IPS-18c (cell line): Measurements from ENCODE around the gene GFPT2.
A peak's percentile ranks its signal among the peaks of the same experiment; 100 is the strongest.
"Not testable (repeated sequence)": the region's sequence is repeated elsewhere in the genome, so short reads cannot be mapped to it uniquely, and the experiment has no call there.

Source experiments
- H3K4me3 ChIP-seq: 2 replicates; pipeline ENCODE4 v1.7.0; 2013; ENCODE audit warnings: low read depth, mild to moderate bottlenecking, low read length, moderate library complexity; ENCODE audit not compliant: insufficient read depth
- H3K9me3 ChIP-seq: one replicate; pipeline ENCODE4 v1.6.1; 2013; ENCODE audit warnings: mild to moderate bottlenecking, low read length, moderate library complexity; ENCODE audit not compliant: control insufficient read depth, insufficient read depth

Gene GFPT2

GRCh38 chr5:180303226-180304015 lies 49.7 kb downstream of the GFPT2 start:
- Histone ChIP-seq H3K4me3 (no peak overlapping the region), H3K9me3 (no peaks in the 10 kb centered on the region)

- H3K9me3 ChIP-seq = no peaks in the 10 kb centered on the region
Measured at GRCh38 chr5:180302256-180302655, 50.9 kb downstream of the GFPT2 start.

GRCh38 chr5:180301253-180301652 lies 51.9 kb downstream of the GFPT2 start:
- Histone ChIP-seq H3K9me3 (no peaks in the 10 kb centered on the region), H3K4me3 (no peak overlapping the region)

More at GRCh38 chr5:180302256-180302655, 50.9 kb downstream of the GFPT2 start:
- no peak overlapping the region for H3K4me3 ChIP-seq

- Histone ChIP-seq H3K9me3 (no peaks in the 10 kb centered on the region), H3K4me3 (no peak overlapping the region)
Measured at GRCh38 chr5:180299526-180299925, 53.6 kb downstream of the GFPT2 start.

- not testable (repeated sequence) for H3K4me3 ChIP-seq, H3K9me3 ChIP-seq
Measured at GRCh38 chr5:180299014-180299413, 54.1 kb downstream of the GFPT2 start.

GRCh38 chr5:180297587-180298282 lies 55.4 kb downstream of the GFPT2 start:
- Histone ChIP-seq H3K9me3 (no peaks in the 10 kb centered on the region), H3K4me3 (no peak overlapping the region)

GRCh38 chr5:180296771-180297170 lies 56.4 kb downstream of the GFPT2 start:
- Histone ChIP-seq H3K4me3 (no peak overlapping the region), H3K9me3 (no peaks in the 10 kb centered on the region)

GRCh38 chr5:180294913-180295555 lies 58.1 kb downstream of the GFPT2 start:
- H3K9me3 ChIP-seq = no peaks in the 10 kb centered on the region
- H3K4me3 ChIP-seq = no peak overlapping the region

- Histone ChIP-seq H3K9me3 (no peaks in the 10 kb centered on the region), H3K4me3 (no peak overlapping the region)
Measured at GRCh38 chr5:180294411-180294810, 58.7 kb downstream of the GFPT2 start.

GRCh38 chr5:180291943-180292831 lies 60.9 kb downstream of the GFPT2 start, which contains the start of gene MAPK9:
Gene MAPK9 (minus strand): TSS chr5:180292083. CDS start chr5:180280561, 11,522 bp downstream.
- Histone ChIP-seq H3K9me3 (no peaks in the 10 kb centered on the region), H3K4me3 (peak within 1 kb of the TSS; percentile 85)

- Histone ChIP-seq H3K9me3 (no peaks in the 10 kb centered on the region), H3K4me3 (peak overlapping the region; percentile 79)
Measured at GRCh38 chr5:180291234-180291940, 61.7 kb downstream of the GFPT2 start.

GRCh38 chr5:180290568-180291233 lies 62.4 kb downstream of the GFPT2 start:
- Histone ChIP-seq H3K4me3 (peak overlapping the region; percentile 79), H3K9me3 (no peaks in the 10 kb centered on the region)

GRCh38 chr5:180289966-180290365 lies 63.2 kb downstream of the GFPT2 start:
- Histone ChIP-seq H3K4me3 (no peak overlapping the region), H3K9me3 (no peaks in the 10 kb centered on the region)

- Histone ChIP-seq H3K9me3 (no peaks in the 10 kb centered on the region), H3K4me3 (no peak overlapping the region)
Measured at GRCh38 chr5:180289433-180289832, 63.7 kb downstream of the GFPT2 start.

- Histone ChIP-seq H3K4me3 (no peak overlapping the region), H3K9me3 (no peaks in the 10 kb centered on the region)
Measured at GRCh38 chr5:180287868-180288267, 65.3 kb downstream of the GFPT2 start.

- no peaks in the 10 kb centered on the region for H3K9me3 ChIP-seq
- H3K4me3 ChIP-seq = no peak overlapping the region
Measured at GRCh38 chr5:180287404-180287803, 65.7 kb downstream of the GFPT2 start.
